IPS DF 6.9 (cell line): Measurements from ENCODE around the gene SCGB2B2.
"Not testable (repeated sequence)": the region's sequence is repeated elsewhere in the genome, so short reads cannot be mapped to it uniquely, and the experiment has no call there.

Experiments used
- DNase-seq: peaks from one replicate; pipeline ENCODE4 v3.0.0-alpha.2; 2013; ENCODE audit warnings: low read depth, low spot score
- H3K27ac ChIP-seq: one replicate; pipeline ENCODE4 v1.5.1; 2013; ENCODE audit warnings: low read length, control low read depth
- H3K27me3 ChIP-seq: 2 replicates; pipeline ENCODE4 v1.6.1; 2013; ENCODE audit warnings: mild to moderate bottlenecking, low read length; ENCODE audit not compliant: control insufficient read depth, insufficient read depth
- H3K36me3 ChIP-seq: 2 replicates; pipeline ENCODE4 v1.6.1; 2013; ENCODE audit warnings: low read length; ENCODE audit not compliant: control insufficient read depth, insufficient read depth
- H3K4me1 ChIP-seq: 2 replicates; pipeline ENCODE4 v1.6.1; 2013; ENCODE audit warnings: low read length; ENCODE audit not compliant: control insufficient read depth, insufficient read depth
- H3K4me3 ChIP-seq: 2 replicates; pipeline ENCODE4 v1.5.1; 2013; ENCODE audit warnings: mild to moderate bottlenecking, low read length
- H3K9me3 ChIP-seq: 2 replicates; pipeline ENCODE4 v1.6.1; 2013; ENCODE audit warnings: low read length, inconsistent platforms; ENCODE audit not compliant: control insufficient read depth, insufficient read depth
- WGBS: extraction: QIAGEN DNeasy Blood & Tissue Kit; methylation state at CpG from one replicate; pipeline ENCODE4 v1.1.7; 2013; ENCODE audit warnings: mixed read lengths, missing lambda C conversion rate; ENCODE audit not compliant: insufficient read length, insufficient coverage; 5-methylcytosine and 5-hydroxymethylcytosine counted together

SCGB2B2 gene

GRCh38 chr19:34671972-34672371, 5.0 kb downstream of the SCGB2B2 start:
- no CpG with 5 or more reads among the region's 3 CpGs for WGBS
- Histone ChIP-seq H3K4me1 (no peaks in the 10 kb centered on the region), H3K36me3 (no peaks in the 10 kb centered on the region), H3K9me3 (no peaks in the 10 kb centered on the region), H3K27ac (no peak overlapping the region), H3K4me3 (no peak overlapping the region), H3K27me3 (no peaks in the 10 kb centered on the region)
- DNase-seq = no peak

GRCh38 chr19:34669305-34669704, 7.7 kb downstream of the SCGB2B2 start:
- WGBS = no CpG with 5 or more reads among the region's 7 CpGs
- no peaks in the 10 kb centered on the region for H3K9me3 ChIP-seq
- no peak overlapping the region for H3K4me3 ChIP-seq
- no peak for DNase-seq
- no peaks in the 10 kb centered on the region for H3K36me3 ChIP-seq
- H3K4me1 ChIP-seq = no peaks in the 10 kb centered on the region
- no peak overlapping the region for H3K27ac ChIP-seq
- H3K27me3 ChIP-seq = no peaks in the 10 kb centered on the region

GRCh38 chr19:34668690-34669089, 8.3 kb downstream of the SCGB2B2 start:
- not testable (repeated sequence) for H3K4me3 ChIP-seq, DNase-seq, H3K36me3 ChIP-seq, H3K9me3 ChIP-seq, H3K27ac ChIP-seq, H3K27me3 ChIP-seq, H3K4me1 ChIP-seq
- no CpG with 5 or more reads among the region's 5 CpGs for WGBS

GRCh38 chr19:34668077-34668689, 8.8 kb downstream of the SCGB2B2 start:
- not testable (repeated sequence) for H3K27ac ChIP-seq, H3K27me3 ChIP-seq, H3K4me1 ChIP-seq, H3K36me3 ChIP-seq, H3K9me3 ChIP-seq, H3K4me3 ChIP-seq, DNase-seq
- no CpG with 5 or more reads among the region's 36 CpGs for WGBS

- no CpG with 5 or more reads among the region's 17 CpGs for WGBS
- Histone ChIP-seq H3K27me3 (no peaks in the 10 kb centered on the region), H3K4me1 (no peaks in the 10 kb centered on the region), H3K9me3 (no peaks in the 10 kb centered on the region), H3K36me3 (no peaks in the 10 kb centered on the region), H3K4me3 (no peak overlapping the region), H3K27ac (no peak overlapping the region)
- no peak for DNase-seq
Observed at GRCh38 chr19:34667349-34668076, 9.4 kb downstream of the SCGB2B2 start.

GRCh38 chr19:34666958-34667265, 10.0 kb downstream of the SCGB2B2 start:
- WGBS = no CpG with 5 or more reads among the region's 9 CpGs
- Histone ChIP-seq H3K9me3 (no peaks in the 10 kb centered on the region), H3K27ac (no peak overlapping the region), H3K27me3 (no peaks in the 10 kb centered on the region), H3K4me3 (no peak overlapping the region), H3K4me1 (no peaks in the 10 kb centered on the region), H3K36me3 (no peaks in the 10 kb centered on the region)
- DNase-seq = no peak

GRCh38 chr19:34666200-34666957, 10.6 kb downstream of the SCGB2B2 start:
- H3K4me3 ChIP-seq = no peak overlapping the region
- no peaks in the 10 kb centered on the region for H3K4me1 ChIP-seq
- no peaks in the 10 kb centered on the region for H3K27me3 ChIP-seq
- no peaks in the 10 kb centered on the region for H3K9me3 ChIP-seq
- H3K27ac ChIP-seq = no peak overlapping the region
- 100% methylated on average over 2 of the region's 25 CpGs for WGBS
- no peaks in the 10 kb centered on the region for H3K36me3 ChIP-seq
- DNase-seq = no peak

GRCh38 chr19:34665275-34665674, 11.7 kb downstream of the SCGB2B2 start:
- H3K9me3 ChIP-seq, H3K4me1 ChIP-seq, H3K27me3 ChIP-seq, DNase-seq, H3K36me3 ChIP-seq, H3K27ac ChIP-seq, H3K4me3 ChIP-seq: not testable (repeated sequence)
- no CpG with 5 or more reads among the region's 4 CpGs for WGBS

GRCh38 chr19:34664870-34665269, 12.1 kb downstream of the SCGB2B2 start:
- no peak overlapping the region for H3K4me3 ChIP-seq
- no peaks in the 10 kb centered on the region for H3K9me3 ChIP-seq
- H3K36me3 ChIP-seq = no peaks in the 10 kb centered on the region
- no CpG with 5 or more reads among the region's 6 CpGs for WGBS
- H3K27ac ChIP-seq = no peak overlapping the region
- no peaks in the 10 kb centered on the region for H3K27me3 ChIP-seq
- no peak for DNase-seq
- no peaks in the 10 kb centered on the region for H3K4me1 ChIP-seq

- no peak overlapping the region for H3K27ac ChIP-seq
- whole genome bisulfite sequencing = no CpG with 5 or more reads among the region's 3 CpGs
Observed at GRCh38 chr19:34664168-34664567, 12.8 kb downstream of the SCGB2B2 start.

More at GRCh38 chr19:34664168-34664567, 12.8 kb downstream of the SCGB2B2 start:
- Histone ChIP-seq H3K4me1 (no peaks in the 10 kb centered on the region), H3K9me3 (no peaks in the 10 kb centered on the region), H3K36me3 (no peaks in the 10 kb centered on the region), H3K4me3 (no peak overlapping the region), H3K27me3 (no peaks in the 10 kb centered on the region)
- DNase-seq = no peak
